MCF 10A (cell line): Measurements from ENCODE around the gene MAML2. TPM values are rescaled to one million over a fixed set of nuclear protein-coding genes. Genes with fewer than 3 reads are reported as not detected.
"Not testable (repeated sequence)": the region's sequence is repeated elsewhere in the genome, so short reads cannot be mapped to it uniquely, and the experiment has no call there.

Experiments
- BruUV-seq: library from RNA; stranded (reverse); fragments of 400-500 nt; replicated peaks from 2 replicates; lab custom pipeline; 2021; lab: Mats Ljungman, UMichigan
- CTCF ChIA-PET: fragments of 300-600 bp; sonication (Branson Sonifier 250); formaldehyde crosslinking; extraction: SDS; loops from one replicate; lab custom pipeline; 2021; ENCODE audit warnings: antibody characterized with exemption, inconsistent platforms; lab: Yijun Ruan, JAX
- POLR2A ChIA-PET: fragments of 300-600, 350-650 bp; sonication (Branson Sonifier 250); formaldehyde crosslinking; extraction: SDS; loops from one replicate; lab custom pipeline; 2020; ENCODE audit warnings: antibody characterized with exemption, inconsistent platforms; lab: Yijun Ruan, JAX
- DNase-seq: peaks from one replicate; pipeline ENCODE4 v3.0.0-alpha.2; 2018; ENCODE audit not compliant: unreplicated experiment
- H3K27ac Mint-ChIP-seq: one replicate; pipeline ENCODE4 v1.8.0; 2022; ENCODE audit warnings: mild to moderate bottlenecking, low read depth, mixed read lengths; ENCODE audit not compliant: unreplicated experiment
- H3K27me3 Mint-ChIP-seq: one replicate; pipeline ENCODE4 v1.8.0; 2022; ENCODE audit warnings: mixed read lengths; ENCODE audit not compliant: insufficient read depth, unreplicated experiment
- H3K36me3 Mint-ChIP-seq: one replicate; pipeline ENCODE4 v1.8.0; 2022; ENCODE audit warnings: mild to moderate bottlenecking, moderate library complexity, mixed read lengths; ENCODE audit not compliant: insufficient read depth, unreplicated experiment
- H3K4me1 Mint-ChIP-seq: one replicate; pipeline ENCODE4 v1.8.0; 2022; ENCODE audit warnings: mixed read lengths; ENCODE audit not compliant: insufficient read depth, unreplicated experiment
- H3K4me3 Mint-ChIP-seq: one replicate; pipeline ENCODE4 v1.8.0; 2022; ENCODE audit warnings: mild to moderate bottlenecking, moderate library complexity, mixed read lengths; ENCODE audit not compliant: unreplicated experiment
- H3K9me3 Mint-ChIP-seq: one replicate; pipeline ENCODE4 v1.8.0; 2022; ENCODE audit warnings: mixed read lengths; ENCODE audit not compliant: unreplicated experiment
- intact Hi-C: fragments of 100-400 bp; cut with micrococcal nuclease; formaldehyde crosslinking; loops from 2 replicates; pipeline ENCODE4 v1.14.1; 2022
- total RNA-seq: library from RNA; stranded (reverse); gene quantifications from 2 replicates; pipeline ENCODE4 v1.2.3, GENCODE V29; 2022
- TF ChIP-seq, protein P1 (sequence below): fragments of 200-600 bp; IDR thresholded peaks from one replicate; pipeline ENCODE4 v1.8.0; 2022; ENCODE audit warnings: antibody characterized with exemption, mild to moderate bottlenecking; ENCODE audit not compliant: unreplicated experiment

The MAML2 gene
- total RNA-seq, 1 experiment from 2014 or later, result 8.6 TPM

DNA sequence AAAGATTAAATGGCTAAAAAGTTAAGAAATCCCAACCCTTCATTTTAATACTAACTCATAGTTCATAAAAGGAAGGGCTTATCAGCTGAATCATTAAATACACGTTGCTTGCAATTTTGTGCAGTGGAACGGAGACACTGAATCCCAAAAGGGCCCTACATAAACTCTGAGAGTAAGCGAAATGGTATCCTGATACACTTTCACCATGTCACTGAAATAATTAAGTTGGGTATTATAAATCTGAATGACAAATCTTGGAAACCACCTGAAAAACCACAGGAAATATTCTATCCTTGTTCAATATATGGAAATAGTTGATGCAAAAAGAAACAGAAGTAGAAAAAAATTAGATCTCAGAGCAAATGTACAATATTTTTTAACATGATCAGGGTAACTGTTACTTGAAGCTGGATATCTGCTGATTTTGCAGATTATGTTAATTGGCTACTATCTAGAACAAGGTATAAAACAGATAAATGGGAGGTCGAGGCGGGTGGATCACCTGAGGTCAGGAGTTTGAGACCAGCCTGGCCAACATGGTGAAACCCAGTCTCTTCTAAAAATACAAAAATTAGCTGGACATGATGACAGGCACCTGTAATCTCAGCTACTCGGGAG is 55.1 kb downstream of the MAML2 start:
- no peaks in the 10 kb centered on the region for H3K27me3 Mint-ChIP-seq
- CTCF ChIA-PET, result interaction anchor here (0.7 kb wide), 1 partner anchor 54 kb away, joined by 3 read pairs; no protein-coding TSS in a partner anchor
- H3K4me1 Mint-ChIP-seq, result peaks cover under 1% of the 10 kb centered on the region
- TF ChIP-seq, protein P1, sequence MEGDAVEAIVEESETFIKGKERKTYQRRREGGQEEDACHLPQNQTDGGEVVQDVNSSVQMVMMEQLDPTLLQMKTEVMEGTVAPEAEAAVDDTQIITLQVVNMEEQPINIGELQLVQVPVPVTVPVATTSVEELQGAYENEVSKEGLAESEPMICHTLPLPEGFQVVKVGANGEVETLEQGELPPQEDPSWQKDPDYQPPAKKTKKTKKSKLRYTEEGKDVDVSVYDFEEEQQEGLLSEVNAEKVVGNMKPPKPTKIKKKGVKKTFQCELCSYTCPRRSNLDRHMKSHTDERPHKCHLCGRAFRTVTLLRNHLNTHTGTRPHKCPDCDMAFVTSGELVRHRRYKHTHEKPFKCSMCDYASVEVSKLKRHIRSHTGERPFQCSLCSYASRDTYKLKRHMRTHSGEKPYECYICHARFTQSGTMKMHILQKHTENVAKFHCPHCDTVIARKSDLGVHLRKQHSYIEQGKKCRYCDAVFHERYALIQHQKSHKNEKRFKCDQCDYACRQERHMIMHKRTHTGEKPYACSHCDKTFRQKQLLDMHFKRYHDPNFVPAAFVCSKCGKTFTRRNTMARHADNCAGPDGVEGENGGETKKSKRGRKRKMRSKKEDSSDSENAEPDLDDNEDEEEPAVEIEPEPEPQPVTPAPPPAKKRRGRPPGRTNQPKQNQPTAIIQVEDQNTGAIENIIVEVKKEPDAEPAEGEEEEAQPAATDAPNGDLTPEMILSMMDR, result no peak
- no TSS peak for BruUV-seq
- DNase-seq, result no peak
- intact Hi-C loops, result no loop called here
- POLR2A ChIA-PET, result interaction anchor here (1.5 to 1.7 kb wide), 3 partner anchors 11 to 19 kb away, joined by 3 to 8 read pairs (median 3); no protein-coding TSS in a partner anchor
- H3K27ac Mint-ChIP-seq, result no peak overlapping the region
- no peaks in the 10 kb centered on the region for H3K36me3 Mint-ChIP-seq
- H3K9me3 Mint-ChIP-seq, result no peaks in the 10 kb centered on the region
- H3K4me3 Mint-ChIP-seq, result no peak overlapping the region

GRCh38 chr11:96285985-96286384 is 57.0 kb downstream of the MAML2 start:
- ChIA-PET CTCF (interaction anchor here (1.1 to 1.3 kb wide), 2 partner anchors 56 to 231 kb away, joined by 3 read pairs; no protein-coding TSS in a partner anchor), POLR2A (interaction anchor here (0.8 to 1.0 kb wide), 2 partner anchors 13 to 20 kb away, joined by 3 read pairs; no protein-coding TSS in a partner anchor)
- H3K4me1 Mint-ChIP-seq, H3K27ac Mint-ChIP-seq, BruUV-seq, H3K36me3 Mint-ChIP-seq, H3K9me3 Mint-ChIP-seq, H3K4me3 Mint-ChIP-seq, DNase-seq, H3K27me3 Mint-ChIP-seq, intact Hi-C loops: not testable (repeated sequence)

DNA sequence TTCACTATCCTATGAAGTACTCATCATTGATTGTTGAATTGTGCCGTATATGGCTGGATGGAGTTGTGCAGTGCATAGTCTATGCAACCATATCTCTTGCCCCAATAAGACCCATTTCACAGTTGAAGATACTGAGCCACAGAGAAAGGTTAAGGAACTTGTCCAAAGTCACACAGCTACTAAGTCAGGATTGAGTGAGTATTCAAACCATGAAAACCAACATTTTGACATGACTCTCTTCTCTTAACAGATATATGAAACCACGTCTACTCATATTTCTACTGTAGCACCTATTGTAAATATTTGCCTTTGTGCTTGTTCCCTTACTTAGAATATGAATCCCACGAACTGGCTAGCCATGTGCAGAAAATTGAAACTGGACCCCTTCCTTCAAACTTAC is 58.1 kb downstream of the MAML2 start:
- DNase-seq, result no peak
- TF ChIP-seq, protein P1, result no peak
- no TSS peak for BruUV-seq
- H3K4me3 Mint-ChIP-seq, result no peak overlapping the region
- POLR2A ChIA-PET, result interaction anchor here (0.6 to 1.0 kb wide), 3 partner anchors 15 to 58 kb away, joined by 3 read pairs; no protein-coding TSS in a partner anchor
- CTCF ChIA-PET, result no interaction called here
- H3K4me1 Mint-ChIP-seq, result peaks cover 11% of the 10 kb centered on the region
- no peaks in the 10 kb centered on the region for H3K36me3 Mint-ChIP-seq
- H3K9me3 Mint-ChIP-seq, result no peaks in the 10 kb centered on the region
- intact Hi-C loops, result no loop called here
- no peak overlapping the region for H3K27ac Mint-ChIP-seq
- no peaks in the 10 kb centered on the region for H3K27me3 Mint-ChIP-seq

DNA sequence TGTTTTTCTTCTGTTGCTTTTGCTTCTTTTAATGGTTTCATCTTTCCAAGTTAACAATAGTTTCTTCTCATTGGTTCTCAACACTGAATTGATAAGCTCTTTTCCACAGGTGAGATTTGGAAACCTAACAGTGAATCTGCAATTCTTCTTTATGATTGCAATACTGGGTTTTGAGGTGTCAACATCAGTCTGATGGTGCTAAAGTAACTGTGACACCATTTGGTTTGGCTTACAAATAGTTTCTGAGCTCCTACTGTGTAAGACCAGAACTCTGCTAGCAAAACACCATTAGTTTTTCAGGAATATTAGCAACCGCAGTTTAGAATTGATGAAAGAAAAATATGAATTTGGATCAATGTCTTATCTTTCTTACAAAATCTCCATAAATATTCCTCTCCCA is 58.6 kb downstream of the MAML2 start:
- no peaks in the 10 kb centered on the region for H3K9me3 Mint-ChIP-seq
- H3K4me1 Mint-ChIP-seq, result peaks cover 16% of the 10 kb centered on the region
- no TSS peak for BruUV-seq
- no peaks in the 10 kb centered on the region for H3K36me3 Mint-ChIP-seq
- no peaks in the 10 kb centered on the region for H3K27me3 Mint-ChIP-seq
- H3K4me3 Mint-ChIP-seq, result no peak overlapping the region
- ChIA-PET POLR2A (no interaction called here), CTCF (no interaction called here)
- H3K27ac Mint-ChIP-seq, result no peak overlapping the region
- DNase-seq, result no peak
- TF ChIP-seq, protein P1, result no peak
- intact Hi-C loops, result no loop called here
